ENCODE results near the gene DUS2.
A peak's percentile ranks its signal among the peaks of the same experiment; 100 is the strongest.
"Not testable (repeated sequence)": the region's sequence is repeated elsewhere in the genome, so short reads cannot be mapped to it uniquely, and the experiment has no call there.

Gene DUS2

DNA sequence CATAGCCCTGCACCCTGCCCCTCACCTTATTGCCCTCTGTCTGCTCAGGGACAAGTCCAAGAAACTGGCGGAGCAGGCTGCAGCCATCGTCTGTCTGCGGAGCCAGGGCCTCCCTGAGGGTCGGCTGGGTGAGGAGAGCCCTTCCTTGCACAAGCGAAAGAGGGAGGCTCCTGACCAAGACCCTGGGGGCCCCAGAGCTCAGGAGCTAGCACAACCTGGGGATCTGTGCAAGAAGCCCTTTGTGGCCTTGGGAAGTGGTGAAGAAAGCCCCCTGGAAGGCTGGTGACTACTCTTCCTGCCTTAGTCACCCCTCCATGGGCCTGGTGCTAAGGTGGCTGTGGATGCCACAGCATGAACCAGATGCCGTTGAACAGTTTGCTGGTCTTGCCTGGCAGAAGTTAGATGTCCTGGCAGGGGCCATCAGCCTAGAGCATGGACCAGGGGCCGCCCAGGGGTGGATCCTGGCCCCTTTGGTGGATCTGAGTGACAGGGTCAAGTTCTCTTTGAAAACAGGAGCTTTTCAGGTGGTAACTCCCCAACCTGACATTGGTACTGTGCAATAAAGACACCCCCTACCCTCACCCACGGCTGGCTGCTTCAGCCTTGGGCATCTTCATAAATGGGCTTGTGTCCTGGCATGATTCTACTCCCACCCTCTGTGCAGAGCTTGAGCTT, 55.8 kb downstream of the DUS2 start:
- DNase-seq = no peak

DNA sequence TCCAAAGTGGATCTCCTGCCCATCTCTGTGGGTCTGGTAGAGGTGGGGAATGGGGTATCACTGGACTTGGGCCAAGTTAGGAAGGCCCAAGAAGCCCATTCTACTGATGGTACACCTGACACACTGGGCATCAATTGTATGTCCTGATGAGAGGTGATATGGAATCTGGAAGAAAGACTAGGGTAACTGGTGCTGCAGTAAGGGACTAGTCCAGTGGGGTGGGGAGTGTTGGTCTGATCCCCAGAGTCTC, 56.2 kb downstream of the DUS2 start:
- no peak for DNase-seq

- peak; percentile 24 for DNase-seq
These were observed 56.7 kb downstream of the DUS2 start for GRCh38 chr16:68079626-68080344.

- DNase-seq = no peak
These were observed 59.0 kb downstream of the DUS2 start for GRCh38 chr16:68081861-68082628.

DNA sequence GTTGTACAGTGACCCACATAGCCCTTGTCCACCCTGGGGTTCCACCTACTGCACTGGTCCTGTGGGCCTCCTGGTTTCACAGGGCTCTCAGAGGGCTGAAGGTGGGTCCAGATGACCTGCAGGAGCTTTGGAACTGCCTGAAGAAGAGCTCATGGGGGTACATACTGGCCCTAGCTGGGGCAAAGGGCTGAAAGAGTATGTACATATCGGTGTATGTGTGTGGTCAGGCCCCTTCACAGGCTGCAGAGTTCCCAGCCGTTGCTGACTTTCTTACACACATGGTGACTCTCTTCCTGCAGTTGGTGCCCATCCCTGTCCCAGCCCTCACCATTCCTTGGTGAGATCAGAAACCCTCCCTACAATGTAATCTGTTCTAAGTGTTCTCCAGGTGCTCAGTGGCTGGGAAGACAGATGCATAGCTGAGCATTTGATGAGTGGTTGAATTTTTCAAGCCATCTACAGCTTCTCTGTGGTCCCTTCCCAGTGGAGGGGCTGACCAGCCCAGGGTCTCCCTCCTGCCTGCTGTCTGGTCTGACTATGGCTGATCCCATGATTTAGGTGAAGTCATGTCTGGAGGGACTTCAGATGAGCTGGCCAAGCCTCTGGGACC, 59.6 kb downstream of the DUS2 start:
- no peak for DNase-seq

- no peak for DNase-seq
These were observed 60.2 kb downstream of the DUS2 start for GRCh38 chr16:68083239-68083781.

- no peak for DNase-seq
These were observed 60.9 kb downstream of the DUS2 start for GRCh38 chr16:68083861-68084503.

DNA sequence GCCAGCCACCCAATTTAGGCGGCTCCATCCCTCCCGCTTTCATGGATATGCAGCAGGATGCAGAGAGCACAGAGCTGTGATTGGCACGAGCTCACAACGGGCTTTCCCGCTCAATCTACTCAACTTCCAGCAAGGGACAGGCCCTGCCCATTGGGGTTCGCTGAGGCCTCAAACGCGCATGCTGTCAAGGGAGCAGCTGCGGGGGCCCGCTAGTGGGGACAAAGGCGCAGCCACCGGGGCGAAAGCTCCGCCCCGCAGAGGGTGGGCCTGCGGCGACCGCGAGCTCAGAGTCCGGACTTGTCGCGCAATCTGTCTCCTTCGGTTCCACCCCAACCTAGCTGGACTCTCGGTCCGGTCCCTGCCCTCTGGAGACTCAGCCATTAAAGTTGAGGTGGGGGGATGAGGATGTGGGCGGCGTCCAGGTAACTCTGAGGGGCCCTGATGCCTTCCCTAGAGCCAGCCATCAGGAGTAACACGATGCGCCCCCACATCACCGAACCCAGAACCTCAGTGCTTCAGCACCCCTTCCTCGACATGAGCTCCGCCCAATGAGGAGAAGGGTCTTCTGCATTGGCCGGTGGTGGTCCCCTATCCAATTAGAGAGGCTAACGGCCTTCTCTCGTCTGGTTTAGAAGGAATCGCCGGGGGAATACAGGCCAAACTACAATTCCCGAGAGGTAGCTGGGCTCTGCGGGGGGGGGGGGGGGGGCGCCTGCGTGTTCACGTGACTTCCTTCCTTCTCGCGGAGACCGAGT, 61.6 kb downstream of the DUS2 start:
- peak; percentile 90 for DNase-seq

DNA sequence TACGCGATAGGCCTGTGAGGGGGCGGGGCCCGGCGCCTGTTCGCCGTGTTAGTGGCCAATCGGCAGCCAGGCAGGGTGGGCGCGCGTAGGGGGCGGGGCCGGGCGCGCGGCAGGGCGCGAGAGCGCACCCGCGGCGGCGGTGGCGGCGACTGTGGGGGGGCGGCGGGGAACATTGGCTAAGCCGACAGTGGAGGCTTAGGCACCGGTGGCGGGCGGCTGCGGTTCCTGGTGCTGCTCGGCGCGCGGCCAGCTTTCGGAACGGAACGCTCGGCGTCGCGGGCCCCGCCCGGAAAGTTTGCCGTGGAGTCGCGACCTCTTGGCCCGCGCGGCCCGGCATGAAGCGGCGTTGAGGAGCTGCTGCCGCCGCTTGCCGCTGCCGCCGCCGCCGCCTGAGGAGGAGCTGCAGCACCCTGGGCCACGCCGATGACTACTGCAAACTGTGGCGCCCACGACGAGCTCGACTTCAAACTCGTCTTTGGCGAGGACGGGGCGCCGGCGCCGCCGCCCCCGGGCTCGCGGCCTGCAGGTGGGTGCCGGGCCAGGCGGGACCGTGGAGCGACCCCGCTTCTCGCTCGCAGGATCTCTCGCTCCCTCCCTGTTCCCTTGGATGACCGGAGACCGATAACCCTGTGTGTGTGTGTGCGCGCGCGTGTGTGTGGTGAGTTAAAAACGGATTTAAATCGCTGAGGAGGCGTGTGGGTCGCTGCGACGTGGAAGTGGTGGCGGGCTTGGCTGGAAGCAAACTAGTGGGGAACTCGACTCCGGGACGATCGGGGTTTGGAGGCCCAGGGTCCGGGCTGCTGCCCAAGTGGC, 62.4 kb downstream of the DUS2 start, which contains the start of gene NFATC3:
Gene NFATC3 (plus strand): TSS at position 112 of the 813 bp plus-strand sequence. CDS start 312 bp downstream, at position 424.
- peak; percentile 95 for DNase-seq

GRCh38 chr16:68086336-68086841, 63.3 kb downstream of the DUS2 start:
- DNase-seq = peak; percentile 30

- DNase-seq = no peak
These were observed 63.8 kb downstream of the DUS2 start for GRCh38 chr16:68086860-68087268.

GRCh38 chr16:68087688-68088087, 64.6 kb downstream of the DUS2 start:
- DNase-seq = no peak

- DNase-seq = no peak
These were observed 65.3 kb downstream of the DUS2 start for GRCh38 chr16:68088130-68088972.

- DNase-seq = no peak
These were observed 66.0 kb downstream of the DUS2 start for GRCh38 chr16:68089067-68089466.

- no peak for DNase-seq
These were observed 67.0 kb downstream of the DUS2 start for GRCh38 chr16:68090130-68090529.

DNA sequence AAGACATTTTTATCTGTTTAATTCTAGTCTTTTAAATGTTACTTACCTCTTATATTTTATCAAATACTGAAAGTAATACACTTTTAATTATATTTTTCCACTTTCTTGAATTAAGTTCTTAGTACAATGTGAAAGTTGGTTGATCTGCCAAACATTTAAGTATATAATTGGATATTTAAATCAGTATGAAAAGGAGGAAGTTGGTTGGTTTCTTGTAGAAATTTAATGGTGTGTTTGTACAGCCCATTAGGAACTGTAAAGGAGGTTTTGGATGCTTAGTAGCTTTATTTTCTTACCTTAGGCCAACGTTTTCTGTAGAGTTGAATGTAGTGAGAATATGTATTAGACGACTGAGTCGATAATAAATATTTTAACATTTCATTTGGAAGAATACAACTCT, 67.4 kb downstream of the DUS2 start:
- no peak for DNase-seq

DNA sequence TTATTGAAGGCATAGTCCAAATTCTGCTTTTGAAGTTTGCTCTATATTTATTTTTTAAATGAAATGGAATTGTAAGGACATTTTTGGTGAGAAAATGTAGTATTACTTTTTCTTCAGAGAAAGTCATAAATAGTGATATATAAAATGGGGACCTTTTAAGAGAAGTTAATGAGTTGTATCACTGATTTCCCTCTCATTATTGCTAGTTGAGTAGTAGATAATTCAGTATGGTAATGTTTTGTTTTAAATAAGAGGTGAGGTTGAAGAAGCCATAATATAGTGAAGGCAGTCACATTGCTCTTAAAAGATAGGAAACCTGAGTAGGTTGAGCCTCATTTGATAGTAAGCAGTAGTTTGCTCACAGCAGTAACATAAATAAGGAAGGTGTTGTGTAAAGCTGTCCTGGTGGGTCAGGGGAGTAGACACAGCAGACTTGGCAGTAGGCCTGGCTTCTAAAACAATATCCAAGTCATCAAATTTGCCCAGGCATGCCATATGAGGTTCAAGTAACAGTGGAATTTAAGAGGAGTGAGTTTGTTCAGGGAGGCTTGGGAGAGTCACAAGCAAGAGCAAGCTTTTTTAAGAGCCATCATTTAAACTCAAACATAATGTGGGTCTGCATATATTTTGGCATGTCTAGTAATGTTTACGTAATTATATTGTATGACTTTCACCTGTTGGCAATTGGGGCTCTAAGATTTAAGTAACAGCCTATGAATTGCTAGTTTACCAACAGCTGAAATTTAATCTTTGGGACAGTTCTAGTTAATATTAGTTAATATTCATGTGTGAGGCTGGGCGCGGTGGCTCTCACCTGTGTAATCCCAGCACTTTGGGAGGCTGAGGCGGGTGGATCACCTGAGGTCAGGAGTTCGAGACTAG, 68.5 kb downstream of the DUS2 start:
- DNase-seq = no peak

DNA sequence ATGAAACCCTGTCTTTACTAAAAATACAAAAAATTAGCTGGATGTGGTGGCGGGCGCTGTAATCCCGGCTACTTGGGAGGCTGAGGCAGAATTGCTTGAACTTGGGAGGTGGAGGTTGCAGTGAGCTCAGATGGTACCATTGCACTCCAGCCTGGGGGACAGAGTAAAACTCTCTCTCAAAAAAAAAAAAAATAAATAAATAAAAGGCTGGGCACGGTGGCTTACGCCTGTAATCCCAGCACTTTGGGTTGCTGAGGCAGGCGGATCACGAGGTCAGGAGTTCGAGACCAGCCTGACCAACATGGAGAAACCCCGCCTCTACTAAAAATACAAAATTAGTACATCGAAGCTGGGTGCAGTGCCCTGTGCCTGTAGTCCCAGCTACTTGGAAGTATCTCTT, 69.2 kb downstream of the DUS2 start:
- DNase-seq = not testable (repeated sequence)
